H9 (cell line): ENCODE measurements around the gene HCST. TPM values are rescaled to one million over a fixed set of nuclear protein-coding genes. Genes with fewer than 3 reads are reported as not detected.
A peak's percentile ranks its signal among the peaks of the same experiment; 100 is the strongest.

Source experiments
- DNase-seq: peaks from one replicate; pipeline ENCODE4 v3.0.0-alpha.2; 2017
- H2AFZ ChIP-seq: one replicate; pipeline ENCODE4 v1.6.1; 2013; ENCODE audit warnings: mild to moderate bottlenecking, low read length, control low read depth, moderate library complexity
- H2AK5ac ChIP-seq: 2 replicates; pipeline ENCODE4 v1.6.1; 2013; ENCODE audit warnings: low read length, control low read depth, mixed read lengths; ENCODE audit not compliant: insufficient read length
- H2BK120ac ChIP-seq: one replicate; pipeline ENCODE4 v1.6.1; 2013; ENCODE audit warnings: low read depth, mild to moderate bottlenecking, low read length, control low read depth, inconsistent platforms; ENCODE audit not compliant: poor library complexity, severe bottlenecking
- H2BK12ac ChIP-seq: 2 replicates; pipeline ENCODE4 v1.6.1; 2013; ENCODE audit warnings: low read length, control low read depth, mixed read lengths, low read depth; ENCODE audit not compliant: insufficient read length
- H2BK15ac ChIP-seq: 2 replicates; pipeline ENCODE4 v1.6.1; 2013; ENCODE audit warnings: low read depth, low read length, control low read depth
- H2BK20ac ChIP-seq: one replicate; pipeline ENCODE4 v1.6.1; 2013; ENCODE audit warnings: low read depth, mild to moderate bottlenecking, low read length, control low read depth, inconsistent platforms; ENCODE audit not compliant: poor library complexity, severe bottlenecking
- H2BK5ac ChIP-seq: 2 replicates; pipeline ENCODE4 v1.6.1; 2013; ENCODE audit warnings: low read length, control low read depth, mixed read lengths; ENCODE audit not compliant: insufficient read length
- H3K14ac ChIP-seq: 2 replicates; pipeline ENCODE4 v1.6.1; 2013; ENCODE audit warnings: low read length, control low read depth; ENCODE audit not compliant: insufficient read depth
- H3K18ac ChIP-seq: 2 replicates; pipeline ENCODE4 v1.6.1; 2013; ENCODE audit warnings: low read depth, mild to moderate bottlenecking, mixed read lengths, low read length, control low read depth; ENCODE audit not compliant: insufficient read length
- H3K23ac ChIP-seq: 2 replicates; pipeline ENCODE4 v1.6.1; 2013; ENCODE audit warnings: low read length, control low read depth, mixed read lengths, low read depth; ENCODE audit not compliant: insufficient read length
- H3K23me2 ChIP-seq: 2 replicates; pipeline ENCODE4 v1.6.1; 2013; ENCODE audit warnings: low read depth, mild to moderate bottlenecking, mixed read lengths, low read length, control low read depth; ENCODE audit not compliant: insufficient read length, poor library complexity, severe bottlenecking
- H3K27ac ChIP-seq: 2 replicates; pipeline ENCODE4 v1.5.1; 2013; ENCODE audit warnings: low read length, control low read depth, mixed read lengths, low read depth; ENCODE audit not compliant: insufficient read length
- H3K27me3 ChIP-seq: 2 replicates; pipeline ENCODE4 v1.6.1; 2013; ENCODE audit warnings: low read length, control low read depth, inconsistent platforms; ENCODE audit not compliant: insufficient read depth
- H3K4ac ChIP-seq: 2 replicates; pipeline ENCODE4 v1.6.1; 2013; ENCODE audit warnings: low read depth, mild to moderate bottlenecking, control low read depth, inconsistent platforms, low read length, moderate library complexity
- H3K4me1 ChIP-seq: 2 replicates; pipeline ENCODE4 v1.6.1; 2013; ENCODE audit warnings: low read length, control low read depth, inconsistent platforms; ENCODE audit not compliant: insufficient read depth
- H3K4me2 ChIP-seq: 2 replicates; pipeline ENCODE4 v1.6.1; 2013; ENCODE audit warnings: low read length, control low read depth, mixed read lengths; ENCODE audit not compliant: insufficient read length, insufficient read depth
- H3K56ac ChIP-seq: 2 replicates; pipeline ENCODE4 v1.6.1; 2013; ENCODE audit warnings: low read depth, mild to moderate bottlenecking, mixed read lengths, low read length, control low read depth; ENCODE audit not compliant: insufficient read length
- H3K79me1 ChIP-seq: 2 replicates; pipeline ENCODE4 v1.6.1; 2013; ENCODE audit warnings: low read depth, mild to moderate bottlenecking, moderate library complexity, low read length, control low read depth, inconsistent platforms; ENCODE audit not compliant: insufficient read depth, poor library complexity, severe bottlenecking
- H3K79me2 ChIP-seq: 2 replicates; pipeline ENCODE4 v1.6.1; 2013; ENCODE audit warnings: low read length, control low read depth, inconsistent platforms; ENCODE audit not compliant: insufficient read depth
- H3K9ac ChIP-seq: 2 replicates; pipeline ENCODE4 v1.6.1; 2013; ENCODE audit warnings: low read length, control low read depth, mixed read lengths; ENCODE audit not compliant: insufficient read length; ENCODE audit errors: extremely low read depth
- H3K9me3 ChIP-seq: one replicate; pipeline ENCODE4 v1.6.1; 2013; ENCODE audit warnings: low read depth, low read length, inconsistent platforms; ENCODE audit not compliant: control insufficient read depth
- H3T11ph ChIP-seq: one replicate; pipeline ENCODE4 v1.6.1; 2013; ENCODE audit warnings: mild to moderate bottlenecking, low read length, control low read depth, inconsistent platforms
- H4K20me1 ChIP-seq: one replicate; pipeline ENCODE4 v1.6.1; 2013; ENCODE audit not compliant: control insufficient read depth, insufficient read length, insufficient read depth
- H4K5ac ChIP-seq: 2 replicates; pipeline ENCODE4 v1.6.1; 2013; ENCODE audit warnings: low read depth, mild to moderate bottlenecking, mixed read lengths, low read length, control low read depth; ENCODE audit not compliant: insufficient read length
- H4K8ac ChIP-seq: replicated peaks from 2 replicates; pipeline ENCODE4 v1.6.1; 2013; ENCODE audit warnings: low read length, control low read depth, mixed read lengths, low read depth; ENCODE audit not compliant: insufficient read length
- H4K91ac ChIP-seq: 2 replicates; pipeline ENCODE4 v1.6.1; 2013; ENCODE audit warnings: low read depth, mild to moderate bottlenecking, moderate library complexity, mixed read lengths, low read length, control low read depth; ENCODE audit not compliant: insufficient read length
- H3K27ac Mint-ChIP-seq, 3 experiments: 2 replicates in 2 of 3; 3 replicates in 1 of 3; pipeline ENCODE4 v1.8.0; 2020 to 2021; ENCODE audit warnings: mixed read lengths in 3 of 3, mild to moderate bottlenecking in 1 of 3, moderate library complexity in 1 of 3
- H3K27me3 Mint-ChIP-seq: 2 replicates; pipeline ENCODE4 v1.8.0; 2021; ENCODE audit warnings: low read depth, mild to moderate bottlenecking, moderate library complexity, mixed read lengths
- H3K36me3 Mint-ChIP-seq, 3 experiments: 2 replicates in 2 of 3; 3 replicates in 1 of 3; pipeline ENCODE4 v1.8.0; 2020 to 2021; ENCODE audit warnings: low read depth in 3 of 3, mixed read lengths in 3 of 3; ENCODE audit not compliant: insufficient read depth in 1 of 3
- H3K4me1 Mint-ChIP-seq, 2 experiments: 2 replicates each; pipeline ENCODE4 v1.8.0; 2020; ENCODE audit warnings: mixed read lengths in 2 of 2
- H3K4me3 Mint-ChIP-seq, 2 experiments: 2 replicates in 1 of 2; 3 replicates in 1 of 2; pipeline ENCODE4 v1.8.0; 2020 to 2021; ENCODE audit warnings: mild to moderate bottlenecking in 2 of 2, mixed read lengths in 2 of 2, moderate library complexity in 1 of 2
- H3K9me3 Mint-ChIP-seq, 2 experiments: 2 replicates in 1 of 2; 3 replicates in 1 of 2; pipeline ENCODE4 v1.8.0; 2020; ENCODE audit warnings: mild to moderate bottlenecking in 2 of 2, mixed read lengths in 2 of 2, moderate library complexity in 1 of 2
- WGBS: extraction: QIAGEN DNeasy Blood & Tissue Kit; methylation state at CpG from one replicate; pipeline ENCODE4 v1.1.7; 2013; ENCODE audit warnings: missing lambda C conversion rate, low lambda C conversion rate, mixed read lengths; ENCODE audit not compliant: insufficient read length; ENCODE audit errors: extremely low coverage; 5-methylcytosine and 5-hydroxymethylcytosine counted together
- total RNA-seq: library from RNA; stranded (reverse); gene quantifications from 2 replicates; pipeline ENCODE4 v1.2.1, GENCODE V29; 2021
- TF ChIP-seq, protein P1 (sequence below): fragments of 200-600 bp; sonication (generic); conservative IDR thresholded peaks from 3 replicates; pipeline ENCODE4 v1.8.0; 2021; ENCODE audit warnings: antibody characterized with exemption, mild to moderate bottlenecking

HCST gene
- total RNA-seq, 1 experiment from 2014 or later: 0.68 TPM

DNA sequence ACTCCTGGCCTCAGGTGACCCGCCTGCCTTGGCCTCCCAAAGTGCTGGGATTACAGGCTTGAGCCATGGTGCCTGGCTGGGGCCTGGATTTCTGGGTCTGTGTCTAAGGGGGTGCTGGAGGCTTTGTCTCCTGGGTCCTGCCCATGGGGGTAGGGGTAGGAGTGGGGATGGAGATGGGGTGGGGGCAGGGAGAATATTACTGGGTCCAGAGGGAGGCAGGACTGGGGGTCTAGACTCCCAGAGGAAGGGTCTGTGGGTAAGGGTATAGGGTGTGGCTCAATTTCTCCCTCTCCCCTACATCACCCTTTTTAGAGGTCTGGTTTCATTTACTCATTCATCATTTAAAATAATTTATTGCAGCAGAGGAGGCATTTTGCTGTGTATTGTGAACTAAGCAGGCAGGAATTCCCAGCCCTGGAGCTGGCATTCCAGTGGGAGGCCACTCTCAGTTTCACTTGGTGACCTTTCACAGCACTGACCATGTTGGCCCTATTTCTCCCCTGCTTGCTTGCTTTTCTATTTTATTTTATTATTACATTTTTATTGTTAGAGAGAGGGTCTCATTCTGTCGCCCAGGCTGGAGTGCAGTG lies 1.2 kb upstream of the HCST start:
- no peak overlapping the region for H3K14ac ChIP-seq
- no peak overlapping the region for H2BK5ac ChIP-seq
- TF ChIP-seq, protein P1, sequence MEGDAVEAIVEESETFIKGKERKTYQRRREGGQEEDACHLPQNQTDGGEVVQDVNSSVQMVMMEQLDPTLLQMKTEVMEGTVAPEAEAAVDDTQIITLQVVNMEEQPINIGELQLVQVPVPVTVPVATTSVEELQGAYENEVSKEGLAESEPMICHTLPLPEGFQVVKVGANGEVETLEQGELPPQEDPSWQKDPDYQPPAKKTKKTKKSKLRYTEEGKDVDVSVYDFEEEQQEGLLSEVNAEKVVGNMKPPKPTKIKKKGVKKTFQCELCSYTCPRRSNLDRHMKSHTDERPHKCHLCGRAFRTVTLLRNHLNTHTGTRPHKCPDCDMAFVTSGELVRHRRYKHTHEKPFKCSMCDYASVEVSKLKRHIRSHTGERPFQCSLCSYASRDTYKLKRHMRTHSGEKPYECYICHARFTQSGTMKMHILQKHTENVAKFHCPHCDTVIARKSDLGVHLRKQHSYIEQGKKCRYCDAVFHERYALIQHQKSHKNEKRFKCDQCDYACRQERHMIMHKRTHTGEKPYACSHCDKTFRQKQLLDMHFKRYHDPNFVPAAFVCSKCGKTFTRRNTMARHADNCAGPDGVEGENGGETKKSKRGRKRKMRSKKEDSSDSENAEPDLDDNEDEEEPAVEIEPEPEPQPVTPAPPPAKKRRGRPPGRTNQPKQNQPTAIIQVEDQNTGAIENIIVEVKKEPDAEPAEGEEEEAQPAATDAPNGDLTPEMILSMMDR: no peak
- H3K56ac ChIP-seq: no peak overlapping the region
- no peak overlapping the region for H2BK120ac ChIP-seq
- no CpG with 5 or more reads among the region's 2 CpGs for WGBS
- H4K8ac ChIP-seq: no peak overlapping the region
- no peaks in the 10 kb centered on the region for H3K9me3 ChIP-seq
- no peak overlapping the region for H3K23ac ChIP-seq
- Mint-ChIP-seq H3K9me3 (no peaks in the 10 kb centered on the region; a peak in 1 of 5 replicates), H3K4me3 (peak overlapping the region; percentile 90 to 99), H3K36me3 (peaks cover 5 to 21% (median 14%) of the 10 kb centered on the region in 3 experiments; a peak in 5 of 7 replicates), H3K27ac (no peak overlapping the region; a peak in 1 of 7 replicates), H3K27me3 (peaks cover 12% of the 10 kb centered on the region), H3K4me1 (peaks cover 17 to 35% of the 10 kb centered on the region in 2 experiments)
- H4K5ac ChIP-seq: no peak overlapping the region
- no peak overlapping the region for H3K27ac ChIP-seq
- H4K91ac ChIP-seq: no peak overlapping the region
- H3K4me1 ChIP-seq: peaks cover 5% of the 10 kb centered on the region; the same call in 1 of the 2 replicates
- no peaks in the 10 kb centered on the region for H3K27me3 ChIP-seq
- H4K20me1 ChIP-seq: no peaks in the 10 kb centered on the region
- H3T11ph ChIP-seq: no peak overlapping the region
- peaks cover 10% of the 10 kb centered on the region for H3K23me2 ChIP-seq
- no peak overlapping the region for H3K4ac ChIP-seq
- H3K79me2 ChIP-seq: no peaks in the 10 kb centered on the region
- no peak for DNase-seq
- peak overlapping the region; percentile 78 for H3K4me2 ChIP-seq
- no peak overlapping the region for H3K18ac ChIP-seq
- no peak overlapping the region for H2BK12ac ChIP-seq
- no peak overlapping the region for H2BK15ac ChIP-seq
- peaks cover 3% of the 10 kb centered on the region for H3K79me1 ChIP-seq
- no peak overlapping the region for H2AK5ac ChIP-seq
- H3K9ac ChIP-seq: no peak overlapping the region
- no peak overlapping the region for H2BK20ac ChIP-seq
- no peak overlapping the region for H2AFZ ChIP-seq
